Activated T-cell treated with anti-CD3 and anti-CD28 coated beads, Interleukin-2, amount 50 U/mL, for 24 hours (primary cell): Measurements from ENCODE around the gene PRDM16.

Experiments used
- DNase-seq: peaks from one replicate; pipeline ENCODE4 v3.0.0-alpha.2; 2020
- H3K27ac Mint-ChIP-seq: 2 replicates; pipeline ENCODE4 v1.8.0; 2020; ENCODE audit warnings: mild to moderate bottlenecking, mixed read lengths
- H3K27me3 Mint-ChIP-seq: 2 replicates; pipeline ENCODE4 v1.8.0; 2020; ENCODE audit warnings: mixed read lengths
- H3K36me3 Mint-ChIP-seq: 2 replicates; pipeline ENCODE4 v1.8.0; 2020; ENCODE audit warnings: low read depth, mixed read lengths
- H3K4me1 Mint-ChIP-seq: 2 replicates; pipeline ENCODE4 v1.8.0; 2020; ENCODE audit warnings: low read depth, mixed read lengths
- H3K4me3 Mint-ChIP-seq: 2 replicates; pipeline ENCODE4 v1.8.0; 2020; ENCODE audit warnings: mild to moderate bottlenecking, moderate library complexity, mixed read lengths
- H3K9me3 Mint-ChIP-seq: 2 replicates; pipeline ENCODE4 v1.8.0; 2020; ENCODE audit warnings: mixed read lengths

Gene PRDM16

DNA sequence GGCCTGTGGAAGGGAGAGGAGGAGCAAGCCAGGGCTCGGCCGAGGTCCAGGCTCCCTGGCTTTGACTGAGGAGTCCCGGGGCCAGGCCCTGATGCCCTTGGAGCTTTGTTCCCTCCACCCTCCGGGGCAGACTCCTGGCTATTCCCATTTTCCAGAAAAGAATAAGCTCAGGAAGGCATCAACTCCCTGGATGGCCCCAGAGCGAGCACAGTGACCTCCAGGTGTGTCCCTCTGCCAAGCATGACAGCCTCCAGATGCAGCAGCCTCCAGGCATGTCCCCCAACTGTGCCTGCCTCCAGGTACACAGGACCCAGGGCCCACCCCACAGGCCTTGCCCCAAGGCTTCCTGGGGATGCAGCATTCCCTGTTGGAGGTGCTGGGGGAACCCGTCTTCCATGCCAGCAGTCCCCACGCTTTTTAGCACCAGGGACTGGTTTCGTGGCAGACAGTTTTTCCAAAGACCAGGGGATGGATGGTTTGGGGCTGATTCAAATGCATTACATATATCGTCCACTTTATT lies 369.7 kb downstream of the PRDM16 start:
- no peak for DNase-seq
- no peaks in the 10 kb centered on the region for H3K36me3 Mint-ChIP-seq

GRCh38 chr1:3439346-3440299 lies 370.6 kb downstream of the PRDM16 start:
- H3K27me3 Mint-ChIP-seq: peaks cover 18% of the 10 kb centered on the region
- H3K4me3 Mint-ChIP-seq: no peak overlapping the region
- DNase-seq: no peak
- no peaks in the 10 kb centered on the region for H3K9me3 Mint-ChIP-seq
- H3K27ac Mint-ChIP-seq: no peak overlapping the region
- H3K36me3 Mint-ChIP-seq: no peaks in the 10 kb centered on the region
- H3K4me1 Mint-ChIP-seq: no peaks in the 10 kb centered on the region

More for the DNA sequence above, 369.7 kb downstream of the PRDM16 start:
- no peak overlapping the region for H3K27ac Mint-ChIP-seq
- H3K4me1 Mint-ChIP-seq: no peaks in the 10 kb centered on the region
- H3K9me3 Mint-ChIP-seq: no peaks in the 10 kb centered on the region
- peaks cover 18% of the 10 kb centered on the region for H3K27me3 Mint-ChIP-seq
- no peak overlapping the region for H3K4me3 Mint-ChIP-seq

DNA sequence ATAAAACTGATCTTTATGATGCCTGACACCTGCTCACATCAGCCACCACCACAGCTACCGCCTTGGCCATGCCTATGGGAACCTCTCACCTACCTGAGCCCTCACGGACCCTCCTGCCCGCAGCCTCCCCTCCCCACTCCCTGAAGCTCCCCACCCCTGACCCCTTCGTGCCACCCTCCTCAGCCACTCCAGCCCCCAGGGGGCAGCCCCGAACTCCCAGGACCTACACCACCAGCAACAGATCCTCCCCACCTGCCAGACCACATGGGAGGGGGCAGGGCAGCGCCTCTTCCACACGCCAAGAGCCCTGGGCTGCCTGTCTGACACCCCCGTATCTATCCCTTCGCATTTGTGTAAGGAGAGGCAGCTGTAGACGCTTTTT lies 371.3 kb downstream of the PRDM16 start:
- Mint-ChIP-seq H3K9me3 (no peaks in the 10 kb centered on the region), H3K27ac (no peak overlapping the region), H3K4me3 (no peak overlapping the region), H3K27me3 (peaks cover 18% of the 10 kb centered on the region), H3K4me1 (no peaks in the 10 kb centered on the region), H3K36me3 (no peaks in the 10 kb centered on the region)
- DNase-seq: no peak

GRCh38 chr1:3440711-3441409 lies 371.9 kb downstream of the PRDM16 start:
- no peaks in the 10 kb centered on the region for H3K9me3 Mint-ChIP-seq
- peaks cover 18% of the 10 kb centered on the region for H3K27me3 Mint-ChIP-seq
- no peak overlapping the region for H3K4me3 Mint-ChIP-seq
- no peaks in the 10 kb centered on the region for H3K4me1 Mint-ChIP-seq
- no peaks in the 10 kb centered on the region for H3K36me3 Mint-ChIP-seq
- no peak for DNase-seq
- H3K27ac Mint-ChIP-seq: no peak overlapping the region

GRCh38 chr1:3441410-3441847 lies 372.4 kb downstream of the PRDM16 start:
- DNase-seq: no peak

DNA sequence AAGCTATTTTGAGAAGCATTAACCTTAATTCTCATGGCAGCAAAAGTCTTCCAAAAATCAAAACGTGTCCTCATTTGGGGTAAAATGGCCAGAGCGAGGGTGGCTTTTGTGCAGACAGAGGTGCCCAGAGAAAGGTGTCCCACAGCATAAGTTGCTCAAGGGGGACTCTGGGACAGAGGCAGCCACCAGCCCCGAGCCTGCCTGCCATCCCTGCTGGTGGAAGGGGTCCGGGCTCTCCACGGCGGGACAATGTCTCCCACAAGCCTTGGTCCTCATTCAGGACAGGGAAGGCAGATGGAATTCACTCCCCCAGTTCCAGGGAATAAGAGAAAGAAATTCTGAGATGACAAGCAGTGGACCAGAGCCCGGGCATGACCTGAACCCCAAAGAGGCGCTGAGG lies 372.9 kb downstream of the PRDM16 start:
- Mint-ChIP-seq H3K27ac (no peak overlapping the region), H3K9me3 (peaks cover 2% of the 10 kb centered on the region), H3K36me3 (no peaks in the 10 kb centered on the region), H3K4me1 (no peaks in the 10 kb centered on the region), H3K4me3 (no peak overlapping the region), H3K27me3 (peaks cover 18% of the 10 kb centered on the region)
- DNase-seq: no peak

More at GRCh38 chr1:3441410-3441847, 372.4 kb downstream of the PRDM16 start:
- Mint-ChIP-seq H3K4me1 (no peaks in the 10 kb centered on the region), H3K27ac (no peak overlapping the region), H3K27me3 (peaks cover 18% of the 10 kb centered on the region), H3K9me3 (peaks cover 2% of the 10 kb centered on the region), H3K4me3 (no peak overlapping the region), H3K36me3 (no peaks in the 10 kb centered on the region)

DNA sequence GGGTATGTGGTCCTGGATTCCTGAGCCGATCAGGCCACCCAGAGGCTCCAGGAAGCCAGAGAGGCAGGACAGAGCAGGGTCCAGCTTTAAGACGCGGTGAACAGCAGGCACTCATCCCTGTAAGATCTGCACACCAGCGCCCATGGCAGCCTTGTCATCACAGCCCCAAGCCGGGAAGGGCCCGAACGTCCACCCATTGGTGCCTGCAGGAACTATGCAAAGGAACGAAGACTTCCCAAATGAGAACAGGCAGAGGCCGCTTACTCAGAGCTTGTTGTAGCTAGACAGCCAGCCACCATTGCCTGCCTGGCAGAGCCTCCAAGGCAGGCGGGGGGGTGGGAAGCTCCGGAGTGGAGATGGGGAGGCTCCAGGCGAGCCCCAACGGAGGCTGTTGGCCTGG lies 373.3 kb downstream of the PRDM16 start:
- Mint-ChIP-seq H3K4me1 (no peaks in the 10 kb centered on the region), H3K9me3 (peaks cover 2% of the 10 kb centered on the region)

GRCh38 chr1:3442901-3443300 lies 373.9 kb downstream of the PRDM16 start:
- H3K36me3 Mint-ChIP-seq: no peaks in the 10 kb centered on the region
- DNase-seq: no peak
- no peaks in the 10 kb centered on the region for H3K4me1 Mint-ChIP-seq
- no peak overlapping the region for H3K27ac Mint-ChIP-seq
- peaks cover 2% of the 10 kb centered on the region for H3K9me3 Mint-ChIP-seq
- no peak overlapping the region for H3K4me3 Mint-ChIP-seq
- peaks cover 18% of the 10 kb centered on the region for H3K27me3 Mint-ChIP-seq

More for the DNA sequence above, 373.3 kb downstream of the PRDM16 start:
- H3K27me3 Mint-ChIP-seq: peaks cover 18% of the 10 kb centered on the region
- H3K27ac Mint-ChIP-seq: no peak overlapping the region
- H3K36me3 Mint-ChIP-seq: no peaks in the 10 kb centered on the region
- no peak overlapping the region for H3K4me3 Mint-ChIP-seq
- DNase-seq: no peak

DNA sequence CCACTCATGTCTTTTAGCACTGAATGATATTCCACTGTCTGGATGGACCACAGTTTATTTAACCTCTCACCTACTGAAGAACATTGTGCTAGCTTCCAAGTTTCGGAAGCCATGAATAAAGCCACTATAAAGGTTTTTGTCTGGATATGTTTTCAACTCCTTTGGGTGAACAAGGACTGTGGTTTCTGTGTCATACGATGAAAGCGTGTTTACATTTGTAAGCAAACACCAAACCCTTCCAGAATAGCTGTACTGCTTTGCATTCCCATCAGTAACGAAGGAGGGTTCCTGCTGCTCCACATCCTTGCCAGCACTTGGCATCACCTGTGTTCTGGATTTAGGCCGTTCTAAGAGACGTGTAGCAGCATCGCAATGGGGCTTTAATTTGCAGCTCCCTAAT lies 374.8 kb downstream of the PRDM16 start:
- Mint-ChIP-seq H3K27ac (no peak overlapping the region), H3K9me3 (peaks cover 2% of the 10 kb centered on the region), H3K4me3 (no peak overlapping the region), H3K27me3 (peaks cover 19% of the 10 kb centered on the region), H3K4me1 (no peaks in the 10 kb centered on the region), H3K36me3 (no peaks in the 10 kb centered on the region)
- DNase-seq: no peak

DNA sequence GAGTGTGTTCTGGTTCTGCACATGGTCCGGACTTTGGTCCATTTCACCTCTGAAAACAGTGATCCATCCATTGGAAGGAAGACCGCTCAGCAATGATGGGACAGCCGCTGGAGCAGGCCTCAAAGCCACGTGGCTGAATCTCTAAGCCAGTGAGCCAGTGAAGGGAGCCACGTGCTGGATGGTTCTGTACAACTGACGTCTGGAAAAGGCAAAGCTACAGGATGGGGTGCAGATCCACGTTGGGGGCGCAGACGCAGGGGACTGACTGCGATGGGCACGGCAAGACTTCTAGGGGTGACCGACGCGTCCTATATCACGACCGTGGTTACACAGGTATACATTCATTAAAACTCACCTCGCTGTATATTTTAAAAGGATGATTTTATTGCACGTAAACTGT lies 375.3 kb downstream of the PRDM16 start:
- Mint-ChIP-seq H3K4me1 (no peaks in the 10 kb centered on the region), H3K27ac (no peak overlapping the region), H3K36me3 (no peaks in the 10 kb centered on the region), H3K27me3 (peaks cover 21% of the 10 kb centered on the region), H3K9me3 (peaks cover 2% of the 10 kb centered on the region), H3K4me3 (no peak overlapping the region)
- DNase-seq: no peak

DNA sequence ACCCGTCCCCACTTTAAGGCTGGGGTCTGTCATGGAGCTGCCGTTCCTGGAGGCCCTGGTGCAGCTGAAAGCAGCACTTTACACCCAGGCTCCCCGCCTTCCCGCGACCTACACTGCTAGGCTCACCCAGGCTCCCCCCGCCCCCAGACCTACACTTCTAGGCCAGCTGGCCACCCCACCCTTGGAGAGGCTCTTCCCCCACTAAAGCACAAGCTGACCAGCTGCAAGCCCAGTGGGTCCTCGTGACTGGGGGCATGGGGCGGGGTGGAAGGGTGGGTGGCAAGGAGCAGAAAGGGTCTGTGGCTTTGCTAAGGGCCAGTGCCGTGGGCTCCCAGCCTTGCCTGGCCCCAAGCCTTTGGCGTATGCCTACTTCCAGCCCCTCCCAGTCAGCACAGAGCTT lies 375.7 kb downstream of the PRDM16 start:
- Mint-ChIP-seq H3K27me3 (peaks cover 24% of the 10 kb centered on the region), H3K9me3 (peaks cover 2% of the 10 kb centered on the region), H3K36me3 (no peaks in the 10 kb centered on the region), H3K4me3 (no peak overlapping the region), H3K4me1 (no peaks in the 10 kb centered on the region), H3K27ac (no peak overlapping the region)
- no peak for DNase-seq

DNA sequence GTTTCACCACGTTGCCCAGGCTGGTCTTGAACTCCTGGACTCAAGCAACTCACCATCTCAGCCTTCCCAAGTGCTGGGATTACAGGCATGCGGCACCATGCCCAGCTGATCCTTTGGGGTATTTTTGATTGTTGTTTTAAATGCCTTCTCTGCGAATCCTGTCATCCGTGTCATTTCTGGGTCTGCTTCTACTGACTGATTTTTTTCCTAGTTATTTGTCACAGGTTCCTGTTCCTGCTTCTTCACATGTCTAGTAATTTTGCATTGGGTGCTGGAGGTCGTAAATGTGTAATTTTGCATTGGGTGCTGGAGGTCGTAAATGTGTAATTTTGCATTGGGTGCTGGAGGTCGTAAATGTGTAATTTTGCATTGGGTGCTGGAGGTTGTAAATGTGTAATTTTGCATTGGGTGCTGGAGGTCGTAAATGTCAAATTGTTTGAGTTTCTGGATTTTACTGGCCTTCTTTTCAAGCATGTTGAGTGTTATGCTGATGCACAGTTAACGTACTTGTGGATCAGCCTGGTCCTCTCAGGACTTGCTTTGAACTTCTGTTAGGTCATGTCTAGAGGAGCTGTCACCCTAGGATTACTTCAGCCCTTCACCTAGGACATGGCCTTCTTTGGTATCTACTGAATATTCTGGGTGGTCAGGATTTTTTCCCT lies 381.3 kb downstream of the PRDM16 start:
- Mint-ChIP-seq H3K36me3 (no peaks in the 10 kb centered on the region), H3K4me3 (no peak overlapping the region), H3K9me3 (peaks cover 2% of the 10 kb centered on the region), H3K27me3 (peaks cover 23% of the 10 kb centered on the region), H3K27ac (no peak overlapping the region), H3K4me1 (peaks cover 8% of the 10 kb centered on the region)
- no peak for DNase-seq

- Mint-ChIP-seq H3K27ac (no peak overlapping the region), H3K36me3 (no peaks in the 10 kb centered on the region), H3K4me1 (peaks cover 8% of the 10 kb centered on the region), H3K27me3 (peaks cover 27% of the 10 kb centered on the region), H3K9me3 (peaks cover 2% of the 10 kb centered on the region), H3K4me3 (no peak overlapping the region)
- DNase-seq: no peak
Observed at GRCh38 chr1:3450983-3451382, 382.0 kb downstream of the PRDM16 start.

GRCh38 chr1:3451994-3452865 lies 383.2 kb downstream of the PRDM16 start:
- no peaks in the 10 kb centered on the region for H3K9me3 Mint-ChIP-seq
- DNase-seq: no peak
- peaks cover 8% of the 10 kb centered on the region for H3K4me1 Mint-ChIP-seq
- no peak overlapping the region for H3K27ac Mint-ChIP-seq
- H3K27me3 Mint-ChIP-seq: peaks cover 27% of the 10 kb centered on the region
- no peak overlapping the region for H3K4me3 Mint-ChIP-seq
- H3K36me3 Mint-ChIP-seq: no peaks in the 10 kb centered on the region
